ENCODE results near the gene GALNT9. TPM values are rescaled to one million over a fixed set of nuclear protein-coding genes. Genes with fewer than 3 reads are reported as not detected.

GALNT9 gene
- total RNA-seq, 1 donor from 2014 or later, result not detected

- no peak for DNase-seq
- Histone ChIP-seq H3K36me3 (no peaks in the 10 kb centered on the region), H3K27ac (replicated peaks) (no peak overlapping the region), H3K4me1 (no peaks in the 10 kb centered on the region), H3K4me3 (no peak overlapping the region), H3K27me3 (ENCODE audit: low read depth) (peaks cover 98% of the 10 kb centered on the region), H3K9me3 (replicated peaks) (no peaks in the 10 kb centered on the region)
- intact Hi-C loops (cut with micrococcal nuclease), result no loop called here
- no peak for TF ChIP-seq CTCF (IDR thresholded peaks at IDR 0.05; ENCODE audit: borderline replicate concordance)
Observed at GRCh38 chr12:132336451-132337413, 7.3 kb upstream of the GALNT9 start.

- intact Hi-C loops (cut with micrococcal nuclease), result no loop called here
- TF ChIP-seq CTCF (IDR thresholded peaks at IDR 0.05; ENCODE audit: borderline replicate concordance), result no peak
- Histone ChIP-seq H3K27ac (replicated peaks) (no peak overlapping the region), H3K9me3 (replicated peaks) (no peaks in the 10 kb centered on the region), H3K4me3 (no peak overlapping the region), H3K27me3 (ENCODE audit: low read depth) (peaks cover 98% of the 10 kb centered on the region), H3K36me3 (no peaks in the 10 kb centered on the region), H3K4me1 (no peaks in the 10 kb centered on the region)
- no peak for DNase-seq
Observed at GRCh38 chr12:132335179-132335756, 5.9 kb upstream of the GALNT9 start.

- Histone ChIP-seq H3K27ac (replicated peaks) (no peak overlapping the region), H3K27me3 (ENCODE audit: low read depth) (peaks cover 98% of the 10 kb centered on the region), H3K4me3 (no peak overlapping the region), H3K36me3 (no peaks in the 10 kb centered on the region), H3K4me1 (peaks cover 3% of the 10 kb centered on the region), H3K9me3 (replicated peaks) (no peaks in the 10 kb centered on the region)
- DNase-seq, result no peak
- no peak for TF ChIP-seq CTCF (IDR thresholded peaks at IDR 0.05; ENCODE audit: borderline replicate concordance)
- intact Hi-C loops (cut with micrococcal nuclease), result no loop called here
Observed at GRCh38 chr12:132333766-132334165, 4.4 kb upstream of the GALNT9 start.

GRCh38 chr12:132333273-132333672 lies 3.9 kb upstream of the GALNT9 start:
- H3K36me3 ChIP-seq, result no peaks in the 10 kb centered on the region
- H3K27ac ChIP-seq (replicated peaks), result no peak overlapping the region
- no peak overlapping the region for H3K4me3 ChIP-seq
- DNase-seq, result no peak
- intact Hi-C loops (cut with micrococcal nuclease), result no loop called here
- TF ChIP-seq CTCF (IDR thresholded peaks at IDR 0.05; ENCODE audit: borderline replicate concordance), result no peak
- H3K9me3 ChIP-seq (replicated peaks), result no peaks in the 10 kb centered on the region
- H3K4me1 ChIP-seq, result peaks cover 6% of the 10 kb centered on the region
- H3K27me3 ChIP-seq (ENCODE audit: low read depth), result peaks cover 98% of the 10 kb centered on the region

GRCh38 chr12:132330549-132330881 lies 1.1 kb upstream of the GALNT9 start:
- no peak for TF ChIP-seq CTCF (IDR thresholded peaks at IDR 0.05; ENCODE audit: borderline replicate concordance)
- Histone ChIP-seq H3K4me3 (no peak overlapping the region), H3K36me3 (no peaks in the 10 kb centered on the region), H3K27ac (replicated peaks) (no peak overlapping the region), H3K27me3 (ENCODE audit: low read depth) (peaks cover 98% of the 10 kb centered on the region), H3K9me3 (replicated peaks) (no peaks in the 10 kb centered on the region), H3K4me1 (peaks cover 18% of the 10 kb centered on the region)
- DNase-seq, result no peak
- intact Hi-C loops (cut with micrococcal nuclease), result no loop called here

All from left ventricle myocardium inferior (tissue), 1 donor.